Liver (tissue), 3 donors: Measurements from ENCODE around the gene DOK5.

Source experiments
- GABPA ChIP-seq, 2 donors: IDR thresholded peaks in 1 of 2; conservative IDR thresholded peaks in 1 of 2; 2 replicates each; pipeline ENCODE4 v1.6.1; 2016; ENCODE audit warnings: antibody characterized with exemption in 2 of 2, mild to moderate bottlenecking in 1 of 2, moderate library complexity in 1 of 2
- JUND ChIP-seq, 2 donors: IDR thresholded peaks; 2 replicates each; pipeline ENCODE4 v1.6.1; 2016; ENCODE audit warnings: antibody characterized with exemption in 2 of 2
- TF ChIP-seq, protein P1 (sequence below): fragments of 150-350 bp; IDR thresholded peaks from 2 replicates; pipeline ENCODE4 v1.5.1; 2017; ENCODE audit warnings: improper control_type of control experiment, low read depth, low read length; ENCODE audit not compliant: missing input control
- donor health status: healthy.
- donor health status: healthy.

DNA sequence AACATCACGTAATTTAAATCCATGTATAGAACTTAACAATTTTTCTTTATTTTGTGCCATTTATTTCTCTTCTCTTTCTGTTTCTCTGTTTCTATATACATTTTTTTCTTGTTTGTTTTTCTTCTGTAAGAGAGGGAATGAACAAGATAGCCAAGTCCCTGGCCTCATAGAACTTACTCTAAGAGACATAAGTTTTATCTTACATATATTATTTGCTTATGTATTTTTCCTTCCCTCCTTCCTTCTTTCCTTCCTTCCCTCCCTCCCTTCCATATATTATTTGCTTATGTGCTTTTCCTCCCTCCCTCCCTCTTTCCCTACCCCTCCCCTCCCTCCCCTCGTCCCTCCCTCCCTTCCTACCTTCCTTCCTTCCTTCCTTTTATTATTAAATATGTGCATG, 13.0 kb downstream of the DOK5 start:
- TF ChIP-seq, protein P1, sequence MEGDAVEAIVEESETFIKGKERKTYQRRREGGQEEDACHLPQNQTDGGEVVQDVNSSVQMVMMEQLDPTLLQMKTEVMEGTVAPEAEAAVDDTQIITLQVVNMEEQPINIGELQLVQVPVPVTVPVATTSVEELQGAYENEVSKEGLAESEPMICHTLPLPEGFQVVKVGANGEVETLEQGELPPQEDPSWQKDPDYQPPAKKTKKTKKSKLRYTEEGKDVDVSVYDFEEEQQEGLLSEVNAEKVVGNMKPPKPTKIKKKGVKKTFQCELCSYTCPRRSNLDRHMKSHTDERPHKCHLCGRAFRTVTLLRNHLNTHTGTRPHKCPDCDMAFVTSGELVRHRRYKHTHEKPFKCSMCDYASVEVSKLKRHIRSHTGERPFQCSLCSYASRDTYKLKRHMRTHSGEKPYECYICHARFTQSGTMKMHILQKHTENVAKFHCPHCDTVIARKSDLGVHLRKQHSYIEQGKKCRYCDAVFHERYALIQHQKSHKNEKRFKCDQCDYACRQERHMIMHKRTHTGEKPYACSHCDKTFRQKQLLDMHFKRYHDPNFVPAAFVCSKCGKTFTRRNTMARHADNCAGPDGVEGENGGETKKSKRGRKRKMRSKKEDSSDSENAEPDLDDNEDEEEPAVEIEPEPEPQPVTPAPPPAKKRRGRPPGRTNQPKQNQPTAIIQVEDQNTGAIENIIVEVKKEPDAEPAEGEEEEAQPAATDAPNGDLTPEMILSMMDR, result no peak
- no peak for TF ChIP-seq GABPA (IDR thresholded peaks at IDR 0.05 in 1 of 2, conservative IDR thresholded peaks at IDR 0.05 in 1 of 2)
- no peak for TF ChIP-seq JUND (IDR thresholded peaks at IDR 0.05)
